Osteoblast (primary cell): ENCODE results near the gene SMIM32. TPM values are rescaled to one million over a fixed set of nuclear protein-coding genes. Genes with fewer than 3 reads are reported as not detected.

Experiments
- DNase-seq: peaks from one replicate; pipeline ENCODE4 v3.0.0; 2011; ENCODE audit warnings: low spot score, mixed read lengths; ENCODE audit not compliant: insufficient read length; ENCODE audit errors: missing footprints
- H2AFZ ChIP-seq: 2 replicates; pipeline ENCODE4 v1.6.0; 2011; ENCODE audit warnings: mild to moderate bottlenecking, low read length
- H3K27ac ChIP-seq: 2 replicates; pipeline ENCODE4 v1.5.1; 2011; ENCODE audit warnings: mild to moderate bottlenecking, low read depth, low read length, moderate library complexity
- H3K27me3 ChIP-seq: 2 replicates; pipeline ENCODE4 v1.6.0; 2012; ENCODE audit warnings: mild to moderate bottlenecking, control low read depth, inconsistent platforms, low read length, moderate library complexity; ENCODE audit not compliant: insufficient read depth
- H3K36me3 ChIP-seq: 2 replicates; pipeline ENCODE4 v1.5.1; 2011; ENCODE audit warnings: mild to moderate bottlenecking, low read length, control low read depth, moderate library complexity; ENCODE audit not compliant: insufficient read depth
- H3K4me1 ChIP-seq: 2 replicates; pipeline ENCODE4 v1.5.1; 2011; ENCODE audit warnings: mild to moderate bottlenecking, low read length, control low read depth, moderate library complexity; ENCODE audit not compliant: insufficient read depth
- H3K4me2 ChIP-seq: 2 replicates; pipeline ENCODE4 v1.6.0; 2011; ENCODE audit warnings: mild to moderate bottlenecking, low read length; ENCODE audit not compliant: insufficient read depth
- H3K4me3 ChIP-seq: fragments of 200-600 bp; sonication (generic); 3 replicates; pipeline ENCODE4 v1.5.1; 2012; ENCODE audit warnings: mild to moderate bottlenecking, low read length, inconsistent platforms; ENCODE audit not compliant: insufficient read depth
- H3K79me2 ChIP-seq: 2 replicates; pipeline ENCODE4 v1.6.0; 2012; ENCODE audit warnings: mild to moderate bottlenecking, low read length, control low read depth, inconsistent platforms; ENCODE audit not compliant: insufficient read depth
- H3K9me3 ChIP-seq: 2 replicates; pipeline ENCODE4 v1.5.1; 2011; ENCODE audit warnings: low read depth, low read length, control low read depth
- H4K20me1 ChIP-seq: 2 replicates; pipeline ENCODE4 v1.6.0; 2012; ENCODE audit warnings: mild to moderate bottlenecking, low read length, control low read depth; ENCODE audit not compliant: insufficient read depth
- total RNA-seq: library from RNA; depleted of rRNA; stranded (reverse); fragments of >200 nt; gene quantifications from 2 replicates; pipeline ENCODE4 v1.2.3, GENCODE V29; 2012
- TF ChIP-seq, protein P1 (sequence below): IDR thresholded peaks from 2 replicates; pipeline ENCODE4 v1.5.1; 2011; ENCODE audit warnings: mild to moderate bottlenecking, low read depth, low read length, moderate library complexity; ENCODE audit errors: extremely low read depth

Gene SMIM32
- total RNA-seq, 1 donor: not detected

DNA sequence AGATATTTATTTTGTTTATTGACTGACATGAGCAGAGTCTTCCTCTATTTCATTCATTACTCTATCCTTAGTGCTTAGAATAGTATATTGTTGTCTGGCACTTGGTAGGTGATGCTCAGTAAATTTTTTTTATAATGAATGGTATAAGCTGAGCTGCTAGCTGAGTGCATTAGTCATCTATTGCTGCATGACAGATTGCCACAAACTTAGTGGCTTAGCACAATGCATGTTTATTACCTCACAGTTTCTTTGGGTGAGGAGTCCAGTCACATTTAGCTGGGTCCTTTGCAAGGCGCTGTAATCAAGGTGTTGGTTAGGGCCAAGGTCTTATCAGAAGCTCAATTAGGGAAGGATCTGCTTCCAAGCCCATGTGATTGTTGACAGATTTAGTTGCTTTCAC is 37.2 kb downstream of the SMIM32 start:
- no peaks in the 10 kb centered on the region for H3K27me3 ChIP-seq
- no peaks in the 10 kb centered on the region for H3K9me3 ChIP-seq
- DNase-seq: no peak
- H2AFZ ChIP-seq: no peak overlapping the region
- H3K4me2 ChIP-seq: no peak overlapping the region
- no peak overlapping the region for H3K4me3 ChIP-seq
- H3K36me3 ChIP-seq: peaks cover 31% of the 10 kb centered on the region
- peaks cover 2% of the 10 kb centered on the region for H3K4me1 ChIP-seq
- H3K79me2 ChIP-seq: peaks cover 88% of the 10 kb centered on the region
- peaks cover 23% of the 10 kb centered on the region for H4K20me1 ChIP-seq
- no peak overlapping the region for H3K27ac ChIP-seq
- TF ChIP-seq, protein P1, sequence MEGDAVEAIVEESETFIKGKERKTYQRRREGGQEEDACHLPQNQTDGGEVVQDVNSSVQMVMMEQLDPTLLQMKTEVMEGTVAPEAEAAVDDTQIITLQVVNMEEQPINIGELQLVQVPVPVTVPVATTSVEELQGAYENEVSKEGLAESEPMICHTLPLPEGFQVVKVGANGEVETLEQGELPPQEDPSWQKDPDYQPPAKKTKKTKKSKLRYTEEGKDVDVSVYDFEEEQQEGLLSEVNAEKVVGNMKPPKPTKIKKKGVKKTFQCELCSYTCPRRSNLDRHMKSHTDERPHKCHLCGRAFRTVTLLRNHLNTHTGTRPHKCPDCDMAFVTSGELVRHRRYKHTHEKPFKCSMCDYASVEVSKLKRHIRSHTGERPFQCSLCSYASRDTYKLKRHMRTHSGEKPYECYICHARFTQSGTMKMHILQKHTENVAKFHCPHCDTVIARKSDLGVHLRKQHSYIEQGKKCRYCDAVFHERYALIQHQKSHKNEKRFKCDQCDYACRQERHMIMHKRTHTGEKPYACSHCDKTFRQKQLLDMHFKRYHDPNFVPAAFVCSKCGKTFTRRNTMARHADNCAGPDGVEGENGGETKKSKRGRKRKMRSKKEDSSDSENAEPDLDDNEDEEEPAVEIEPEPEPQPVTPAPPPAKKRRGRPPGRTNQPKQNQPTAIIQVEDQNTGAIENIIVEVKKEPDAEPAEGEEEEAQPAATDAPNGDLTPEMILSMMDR: no peak

DNA sequence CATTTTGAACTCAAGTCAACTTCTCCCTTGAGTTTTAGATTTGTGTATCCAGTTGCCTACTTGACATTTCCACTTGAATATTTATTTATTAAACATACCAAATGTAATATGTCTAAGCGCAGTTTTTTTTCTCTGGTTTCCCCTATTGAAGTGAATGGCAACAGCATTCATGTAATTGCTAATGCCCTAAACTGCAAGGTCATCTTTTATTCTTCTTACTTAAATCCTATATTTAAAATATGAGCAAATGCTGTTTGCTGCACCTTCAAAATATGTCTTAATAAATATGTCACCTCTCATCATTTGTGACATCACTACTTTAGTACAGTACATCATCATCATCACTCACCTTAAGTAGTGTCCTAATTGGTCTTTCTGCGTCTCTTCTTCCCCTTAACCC is 37.9 kb downstream of the SMIM32 start:
- H3K36me3 ChIP-seq: peaks cover 33% of the 10 kb centered on the region
- H3K79me2 ChIP-seq: peaks cover 88% of the 10 kb centered on the region
- TF ChIP-seq, protein P1: no peak
- no peaks in the 10 kb centered on the region for H3K9me3 ChIP-seq
- no peak overlapping the region for H3K4me2 ChIP-seq
- H2AFZ ChIP-seq: no peak overlapping the region
- no peaks in the 10 kb centered on the region for H3K27me3 ChIP-seq
- H3K4me1 ChIP-seq: peaks cover 2% of the 10 kb centered on the region
- no peak overlapping the region for H3K27ac ChIP-seq
- DNase-seq: no peak
- H3K4me3 ChIP-seq: no peak overlapping the region
- peaks cover 26% of the 10 kb centered on the region for H4K20me1 ChIP-seq

DNA sequence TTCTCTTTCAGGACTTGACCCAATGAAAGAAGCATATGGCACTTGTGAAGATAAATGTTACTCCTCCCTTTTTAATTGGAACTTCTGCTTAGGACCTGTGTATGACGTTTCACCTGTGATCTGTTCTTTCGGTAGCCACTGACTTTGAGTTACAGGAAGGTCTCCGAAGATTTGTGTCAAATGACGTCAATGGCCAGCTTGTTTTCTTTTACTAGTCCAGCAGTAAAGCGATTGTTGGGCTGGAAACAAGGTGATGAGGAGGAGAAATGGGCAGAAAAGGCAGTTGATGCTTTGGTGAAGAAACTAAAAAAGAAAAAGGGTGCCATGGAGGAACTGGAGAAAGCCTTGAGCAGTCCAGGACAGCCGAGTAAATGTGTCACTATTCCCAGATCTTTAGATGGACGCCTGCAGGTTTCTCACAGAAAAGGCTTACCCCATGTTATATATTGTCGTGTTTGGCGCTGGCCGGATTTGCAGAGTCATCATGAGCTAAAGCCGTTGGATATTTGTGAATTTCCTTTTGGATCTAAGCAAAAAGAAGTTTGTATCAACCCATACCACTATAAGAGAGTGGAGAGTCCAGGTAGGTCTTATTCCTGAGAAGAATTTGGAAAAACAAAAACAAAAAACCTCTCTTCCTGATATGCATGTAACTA is 39.3 kb downstream of the SMIM32 start:
- no peak overlapping the region for H3K4me3 ChIP-seq
- DNase-seq: no peak
- no peaks in the 10 kb centered on the region for H3K27me3 ChIP-seq
- TF ChIP-seq, protein P1: no peak
- no peak overlapping the region for H3K4me2 ChIP-seq
- peaks cover 91% of the 10 kb centered on the region for H3K79me2 ChIP-seq
- H3K36me3 ChIP-seq: peaks cover 34% of the 10 kb centered on the region
- H4K20me1 ChIP-seq: peaks cover 29% of the 10 kb centered on the region
- H3K9me3 ChIP-seq: no peaks in the 10 kb centered on the region
- H3K4me1 ChIP-seq: no peaks in the 10 kb centered on the region
- no peak overlapping the region for H2AFZ ChIP-seq
- H3K27ac ChIP-seq: no peak overlapping the region

DNA sequence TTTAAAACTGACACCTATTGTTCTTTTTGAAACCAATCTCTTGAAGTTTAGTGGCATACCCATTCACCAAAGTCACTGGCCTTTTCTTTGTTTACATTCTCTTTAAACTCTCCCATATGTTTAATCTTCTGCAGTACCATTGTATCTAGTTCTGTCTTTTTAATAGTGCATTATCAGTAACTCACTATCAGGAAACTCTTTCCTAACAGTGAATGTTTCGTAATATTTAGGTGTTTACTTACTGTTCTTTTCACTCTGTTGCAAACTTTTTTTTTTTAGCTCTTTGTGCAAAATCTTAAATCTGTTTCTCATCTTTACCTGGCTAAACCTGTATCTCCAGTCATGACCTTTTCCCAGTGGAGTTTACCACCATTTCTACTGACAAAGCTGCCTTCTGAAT is 43.1 kb downstream of the SMIM32 start:
- no peak overlapping the region for H3K4me3 ChIP-seq
- H3K4me2 ChIP-seq: no peak overlapping the region
- no peak overlapping the region for H3K27ac ChIP-seq
- peaks cover 24% of the 10 kb centered on the region for H3K36me3 ChIP-seq
- H3K27me3 ChIP-seq: no peaks in the 10 kb centered on the region
- H3K9me3 ChIP-seq: no peaks in the 10 kb centered on the region
- no peaks in the 10 kb centered on the region for H3K4me1 ChIP-seq
- no peak overlapping the region for H2AFZ ChIP-seq
- peaks cover 56% of the 10 kb centered on the region for H4K20me1 ChIP-seq
- no peak for DNase-seq
- TF ChIP-seq, protein P1: no peak
- H3K79me2 ChIP-seq: peaks cover 97% of the 10 kb centered on the region
